ENCODE results near the gene SMARCD1.

SMARCD1 gene

GRCh38 chr12:50051101-50051806 lies 33.9 kb upstream of the SMARCD1 start:
- no peak overlapping the region for H3K27ac ChIP-seq (ENCODE audit: poor library complexity, severe bottlenecking)
- H3K36me3 ChIP-seq (ENCODE audit: low read depth) = no peaks in the 10 kb centered on the region
- H3K4me3 ChIP-seq (ENCODE audit: severe bottlenecking) = no peak overlapping the region
- H3K4me1 ChIP-seq (ENCODE audit: insufficient read depth, poor library complexity, severe bottlenecking) = no peaks in the 10 kb centered on the region
- TF ChIP-seq CTCF (IDR thresholded peaks at IDR 0.05; ENCODE audit: poor library complexity, severe bottlenecking) = no peak
- ATAC-seq (ENCODE audit: low read depth) (no peak), DNase-seq (ENCODE audit: low spot score) (peak; percentile 29)
- H3K9me3 ChIP-seq (ENCODE audit: severe bottlenecking) = no peaks in the 10 kb centered on the region
- H3K27me3 ChIP-seq (ENCODE audit: insufficient read depth, poor library complexity, severe bottlenecking) = no peaks in the 10 kb centered on the region

- DNase-seq (ENCODE audit: low spot score) (no peak), ATAC-seq (ENCODE audit: low read depth) (no peak)
- no peak for TF ChIP-seq CTCF (IDR thresholded peaks at IDR 0.05; ENCODE audit: poor library complexity, severe bottlenecking)
- H3K27me3 ChIP-seq (ENCODE audit: insufficient read depth, poor library complexity, severe bottlenecking) = no peaks in the 10 kb centered on the region
- no peak overlapping the region for H3K4me3 ChIP-seq (ENCODE audit: severe bottlenecking)
- no peaks in the 10 kb centered on the region for H3K36me3 ChIP-seq (ENCODE audit: low read depth)
- H3K4me1 ChIP-seq (ENCODE audit: insufficient read depth, poor library complexity, severe bottlenecking) = peaks cover 6% of the 10 kb centered on the region
- no peaks in the 10 kb centered on the region for H3K9me3 ChIP-seq (ENCODE audit: severe bottlenecking)
- H3K27ac ChIP-seq (ENCODE audit: poor library complexity, severe bottlenecking) = no peak overlapping the region
Observed at GRCh38 chr12:50052544-50052943, 32.6 kb upstream of the SMARCD1 start.

- DNase-seq (ENCODE audit: low spot score) (peak; percentile 20), ATAC-seq (ENCODE audit: low read depth) (no peak)
- H3K9me3 ChIP-seq (ENCODE audit: severe bottlenecking) = no peaks in the 10 kb centered on the region
- H3K27ac ChIP-seq (ENCODE audit: poor library complexity, severe bottlenecking) = no peak overlapping the region
- TF ChIP-seq CTCF (IDR thresholded peaks at IDR 0.05; ENCODE audit: poor library complexity, severe bottlenecking) = no peak
- peaks cover 6% of the 10 kb centered on the region for H3K4me1 ChIP-seq (ENCODE audit: insufficient read depth, poor library complexity, severe bottlenecking)
- no peaks in the 10 kb centered on the region for H3K27me3 ChIP-seq (ENCODE audit: insufficient read depth, poor library complexity, severe bottlenecking)
- H3K4me3 ChIP-seq (ENCODE audit: severe bottlenecking) = no peak overlapping the region
- H3K36me3 ChIP-seq (ENCODE audit: low read depth) = no peaks in the 10 kb centered on the region
Observed at GRCh38 chr12:50052964-50053363, 32.2 kb upstream of the SMARCD1 start.

GRCh38 chr12:50053583-50053982 lies 31.6 kb upstream of the SMARCD1 start:
- no peaks in the 10 kb centered on the region for H3K36me3 ChIP-seq (ENCODE audit: low read depth)
- no peak overlapping the region for H3K4me3 ChIP-seq (ENCODE audit: severe bottlenecking)
- no peaks in the 10 kb centered on the region for H3K27me3 ChIP-seq (ENCODE audit: insufficient read depth, poor library complexity, severe bottlenecking)
- no peaks in the 10 kb centered on the region for H3K9me3 ChIP-seq (ENCODE audit: severe bottlenecking)
- TF ChIP-seq CTCF (IDR thresholded peaks at IDR 0.05; ENCODE audit: poor library complexity, severe bottlenecking) = no peak
- H3K27ac ChIP-seq (ENCODE audit: poor library complexity, severe bottlenecking) = no peak overlapping the region
- peaks cover 6% of the 10 kb centered on the region for H3K4me1 ChIP-seq (ENCODE audit: insufficient read depth, poor library complexity, severe bottlenecking)
- DNase-seq (ENCODE audit: low spot score) (no peak), ATAC-seq (ENCODE audit: low read depth) (no peak)
